ENCODE measurements around the gene FCHSD1. TPM values are rescaled to one million over a fixed set of nuclear protein-coding genes. Genes with fewer than 3 reads are reported as not detected.

The FCHSD1 gene
- total and polyA plus RNA-seq, 10 of the 15 experiments (the other 5 are each of a cell fraction or from before 2014, with no cell fraction given), result 0.97 to 22.8 (median 10.7) TPM

- no peak for FAIRE-seq
- no peak overlapping the region for H3K27ac ChIP-seq (ENCODE audit: control insufficient read depth, insufficient read depth)
- in situ Hi-C loops (cut with MboI), result no loop called here
- H3K4me1 ChIP-seq (ENCODE audit: control insufficient read depth, insufficient read depth, low read length), result no peaks in the 10 kb centered on the region; the same call in 1 of the 2 replicates
- RAD21 ChIA-PET (ENCODE audit: unreplicated experiment), result no interaction called here
- H3K36me3 ChIP-seq (ENCODE audit: control insufficient read depth in 2 of 2, insufficient read depth in 2 of 2, low read length in 1 of 2), result no peaks in the 10 kb centered on the region
- no peaks in the 10 kb centered on the region for H4K20me1 ChIP-seq (ENCODE audit: control insufficient read depth, insufficient read depth)
- H3K27me3 ChIP-seq (replicated peaks in 1 of 2; ENCODE audit: control insufficient read depth in 2 of 2, insufficient read depth in 2 of 2, low read length in 1 of 2), result peaks cover 2 to 11% of the 10 kb centered on the region in 2 experiments
- 31% methylated on average over 3 of the region's 3 CpGs for WGBS (ENCODE audit: insufficient coverage, insufficient replicate concordance, low lambda C conversion rate, missing lambda C conversion rate)
- intact Hi-C loops (cut with micrococcal nuclease; ENCODE audit: unreplicated experiment), result no loop called here
- H3K9me3 ChIP-seq (replicated peaks; ENCODE audit: control insufficient read depth, insufficient read depth, low read length), result no peaks in the 10 kb centered on the region
- H2AFZ ChIP-seq (ENCODE audit: control insufficient read depth, low read depth, low read length), result no peak overlapping the region
- SMC1A ChIA-PET (ENCODE audit: uncharacterized antibody, unreplicated experiment), result interaction anchor here (0.8 to 1.3 kb wide), 3 partner anchors 95 to 274 kb away, joined by 3 read pairs; no protein-coding TSS in a partner anchor
- CTCF ChIA-PET, result interaction anchor here (0.7 to 1.8 kb wide), 4 partner anchors 15 to 274 kb away, joined by 3 to 10 read pairs (median 4); no protein-coding TSS in a partner anchor
- no peaks in the 10 kb centered on the region for H3K79me2 ChIP-seq (ENCODE audit: control insufficient read depth, insufficient read depth, low read length)
- BruUV-seq (replicated peaks), result no TSS peak
- no peak for ATAC-seq
- no peak overlapping the region for H3K4me2 ChIP-seq (ENCODE audit: control insufficient read depth, insufficient read depth)
- no peak overlapping the region for H3K9ac ChIP-seq (ENCODE audit: control insufficient read depth, insufficient read depth, low read length)
- no peak for DNase-seq (ENCODE audit: low read depth, low spot score)
- POLR2A ChIA-PET, result no interaction called here
- no peak overlapping the region for H3K4me3 ChIP-seq
- TF ChIP-seq ZNF274 (IDR thresholded peaks at IDR 0.05; ENCODE audit: insufficient read depth, insufficient read length) (no peak), IRF3 (IDR thresholded peaks at IDR 0.05) (no peak), ELK1 (IDR thresholded peaks at IDR 0.05; ENCODE audit: low read depth, low read length) (no peak), IRF5 (IDR thresholded peaks at IDR 0.05; ENCODE audit: borderline replicate concordance) (no peak), REST (IDR thresholded peaks at IDR 0.05; ENCODE audit: low read depth, low read length) (no peak), ZNF622 (IDR thresholded peaks at IDR 0.05) (no peak), MTA3 (IDR thresholded peaks at IDR 0.05; ENCODE audit: borderline replicate concordance, low read length) (no peak), ASH2L (IDR thresholded peaks at IDR 0.05; ENCODE audit: borderline replicate concordance, low read depth) (no peak), USF1 (IDR thresholded peaks at IDR 0.05; ENCODE audit: borderline replicate concordance, extremely low read length, insufficient read depth, low read depth, low read length) (no peak), SREBF2 (IDR thresholded peaks at IDR 0.05; ENCODE audit: low read length) (no peak), GABPA (IDR thresholded peaks at IDR 0.05; ENCODE audit: low read depth) (no peak), PAX5 (IDR thresholded peaks at IDR 0.05; ENCODE audit: borderline replicate concordance, low read depth, low read length) (no peak), NR2F1 (conservative IDR thresholded peaks at IDR 0.05) (no peak), YY1 (IDR thresholded peaks at IDR 0.05; ENCODE audit: low read depth, low read length) (no peak), TCF3 (IDR thresholded peaks at IDR 0.05; ENCODE audit: borderline replicate concordance, insufficient read depth, low read depth, low read length) (no peak)
Measured at GRCh38 chr5:141686648-141687416, 35.6 kb upstream of the FCHSD1 start.
